Measurements from ENCODE around the gene HMGXB4. TPM values are rescaled to one million over a fixed set of nuclear protein-coding genes. Genes with fewer than 3 reads are reported as not detected.

HMGXB4 gene
- total and polyA plus RNA-seq, 2 of the 13 experiments (the other 11 are each of a cell fraction or from before 2014, with no cell fraction given), result 13.9 to 16.3 TPM

DNA sequence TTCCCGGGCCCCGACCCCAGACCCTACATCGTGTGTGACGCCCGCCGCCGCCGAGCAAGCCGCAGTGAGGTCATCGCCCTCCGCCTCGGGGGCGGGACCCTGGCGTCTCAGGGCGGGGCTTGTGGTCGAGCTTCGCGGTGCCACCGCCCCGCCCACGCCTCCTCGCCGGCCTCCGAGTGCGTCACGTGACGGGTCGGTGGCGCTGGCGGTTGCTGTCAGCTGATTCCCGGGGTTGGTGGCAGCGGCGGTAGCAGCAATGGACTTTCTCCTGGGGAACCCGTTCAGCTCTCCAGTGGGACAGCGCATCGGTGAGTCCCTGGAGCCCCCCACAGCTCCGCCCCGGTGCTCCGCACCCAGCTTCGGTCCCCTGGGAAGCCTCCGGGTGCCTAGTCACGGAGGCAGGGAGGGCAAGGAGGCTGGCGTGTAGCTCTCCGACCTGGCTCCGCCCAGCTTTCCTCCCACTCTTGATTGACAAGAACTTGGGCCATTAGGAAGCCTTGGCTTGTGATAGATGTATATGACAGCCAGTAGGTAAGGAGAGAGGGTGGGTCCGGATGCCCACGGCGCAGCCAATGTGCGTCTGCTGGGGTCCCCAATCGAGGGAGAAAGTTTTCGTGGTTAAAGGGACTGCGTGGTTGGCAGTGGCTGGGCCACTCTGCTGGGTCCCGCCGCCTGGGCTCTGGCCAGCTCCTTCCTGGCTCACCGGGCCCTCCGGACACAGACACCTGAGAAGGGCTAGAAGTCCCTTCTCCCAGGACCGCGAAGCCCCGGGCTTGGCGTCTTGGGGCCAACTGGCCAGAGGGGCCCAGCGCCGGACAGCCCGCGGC is 42.6 kb downstream of the HMGXB4 start, which contains the start of gene TOM1 (continued):
- peak; percentile 94 for TF ChIP-seq ZNF430 (CRISPR knock-in tag; IDR thresholded peaks at IDR 0.05)
- no peak for TF ChIP-seq SMARCC2 (IDR thresholded peaks at IDR 0.05)
- TF ChIP-seq U2AF2 (IDR thresholded peaks at IDR 0.05; ENCODE audit: low read depth, low read length), result no peak
- TF ChIP-seq ZNF446 (CRISPR knock-in tag; IDR thresholded peaks at IDR 0.05), result peak; percentile 74; the same call in 1 of the 2 replicates
- TF ChIP-seq WIZ (CRISPR knock-in tag; IDR thresholded peaks at IDR 0.05), result no peak
- TF ChIP-seq ZNF652 (CRISPR knock-in tag; IDR thresholded peaks at IDR 0.05; ENCODE audit: borderline replicate concordance, low read depth), result 0 out of 2 replicates have a peak, but pooled peaks have one; percentile 35
- TF ChIP-seq NFKB2 (CRISPR knock-in tag; IDR thresholded peaks at IDR 0.05; ENCODE audit: borderline replicate concordance), result peak; percentile 68; the same call in 1 of the 2 replicates
- no peak for TF ChIP-seq ZKSCAN1 (IDR thresholded peaks at IDR 0.05; ENCODE audit: low read length)
- TF ChIP-seq KLF13 (CRISPR knock-in tag; IDR thresholded peaks at IDR 0.05), result no peak
- no peak for TF ChIP-seq ZNF557 (CRISPR knock-in tag; IDR thresholded peaks at IDR 0.05)
- no peak for TF ChIP-seq ZFP36 (IDR thresholded peaks at IDR 0.05; ENCODE audit: borderline replicate concordance, low read depth, low read length, partially characterized antibody)
- TF ChIP-seq, protein P1, sequence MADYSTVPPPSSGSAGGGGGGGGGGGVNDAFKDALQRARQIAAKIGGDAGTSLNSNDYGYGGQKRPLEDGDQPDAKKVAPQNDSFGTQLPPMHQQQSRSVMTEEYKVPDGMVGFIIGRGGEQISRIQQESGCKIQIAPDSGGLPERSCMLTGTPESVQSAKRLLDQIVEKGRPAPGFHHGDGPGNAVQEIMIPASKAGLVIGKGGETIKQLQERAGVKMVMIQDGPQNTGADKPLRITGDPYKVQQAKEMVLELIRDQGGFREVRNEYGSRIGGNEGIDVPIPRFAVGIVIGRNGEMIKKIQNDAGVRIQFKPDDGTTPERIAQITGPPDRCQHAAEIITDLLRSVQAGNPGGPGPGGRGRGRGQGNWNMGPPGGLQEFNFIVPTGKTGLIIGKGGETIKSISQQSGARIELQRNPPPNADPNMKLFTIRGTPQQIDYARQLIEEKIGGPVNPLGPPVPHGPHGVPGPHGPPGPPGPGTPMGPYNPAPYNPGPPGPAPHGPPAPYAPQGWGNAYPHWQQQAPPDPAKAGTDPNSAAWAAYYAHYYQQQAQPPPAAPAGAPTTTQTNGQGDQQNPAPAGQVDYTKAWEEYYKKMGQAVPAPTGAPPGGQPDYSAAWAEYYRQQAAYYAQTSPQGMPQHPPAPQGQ (CRISPR knock-in tag; IDR thresholded peaks at IDR 0.05; ENCODE audit: borderline replicate concordance), result no peak
- TF ChIP-seq RBM22 (optimal IDR thresholded peaks at IDR 0.05; ENCODE audit: low read length), result no peak
- no peak for TF ChIP-seq ZMYM2 (CRISPR knock-in tag; IDR thresholded peaks at IDR 0.05)
- TF ChIP-seq FOXA1 (IDR thresholded peaks at IDR 0.05), result no peak
- no peak; the same call in 1 of the 2 replicates for TF ChIP-seq FOXA1 (CRISPR knock-in tag; IDR thresholded peaks at IDR 0.05)
- peak; percentile 83 for TF ChIP-seq ZNF709 (CRISPR knock-in tag; IDR thresholded peaks at IDR 0.05)
- TF ChIP-seq ZNF775 (CRISPR knock-in tag; IDR thresholded peaks at IDR 0.05; ENCODE audit: borderline replicate concordance), result no peak; the same call in 1 of the 2 replicates
- TF ChIP-seq, protein P2, sequence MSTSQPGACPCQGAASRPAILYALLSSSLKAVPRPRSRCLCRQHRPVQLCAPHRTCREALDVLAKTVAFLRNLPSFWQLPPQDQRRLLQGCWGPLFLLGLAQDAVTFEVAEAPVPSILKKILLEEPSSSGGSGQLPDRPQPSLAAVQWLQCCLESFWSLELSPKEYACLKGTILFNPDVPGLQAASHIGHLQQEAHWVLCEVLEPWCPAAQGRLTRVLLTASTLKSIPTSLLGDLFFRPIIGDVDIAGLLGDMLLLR (CRISPR knock-in tag; IDR thresholded peaks at IDR 0.05), result peak; percentile 76
- TF ChIP-seq SPEN (CRISPR knock-in tag; IDR thresholded peaks at IDR 0.05; ENCODE audit: low read depth), result peak; percentile 59
- TF ChIP-seq ZNF543 (CRISPR knock-in tag; IDR thresholded peaks at IDR 0.05), result peak; percentile 77; the same call in 1 of the 2 replicates
- TF ChIP-seq ZNF383 (CRISPR knock-in tag; IDR thresholded peaks at IDR 0.05; ENCODE audit: borderline replicate concordance), result no peak; the same call in 1 of the 2 replicates
- no peak for TF ChIP-seq SETDB1 (CRISPR knock-in tag; IDR thresholded peaks at IDR 0.05; ENCODE audit: borderline replicate concordance)
- peak; percentile 37 for TF ChIP-seq HNRNPH1 (optimal IDR thresholded peaks at IDR 0.05; ENCODE audit: low read depth, low read length)
- peak; percentile 87 for TF ChIP-seq YEATS4 (CRISPR knock-in tag; IDR thresholded peaks at IDR 0.05; ENCODE audit: borderline replicate concordance)
- TF ChIP-seq, protein P3, sequence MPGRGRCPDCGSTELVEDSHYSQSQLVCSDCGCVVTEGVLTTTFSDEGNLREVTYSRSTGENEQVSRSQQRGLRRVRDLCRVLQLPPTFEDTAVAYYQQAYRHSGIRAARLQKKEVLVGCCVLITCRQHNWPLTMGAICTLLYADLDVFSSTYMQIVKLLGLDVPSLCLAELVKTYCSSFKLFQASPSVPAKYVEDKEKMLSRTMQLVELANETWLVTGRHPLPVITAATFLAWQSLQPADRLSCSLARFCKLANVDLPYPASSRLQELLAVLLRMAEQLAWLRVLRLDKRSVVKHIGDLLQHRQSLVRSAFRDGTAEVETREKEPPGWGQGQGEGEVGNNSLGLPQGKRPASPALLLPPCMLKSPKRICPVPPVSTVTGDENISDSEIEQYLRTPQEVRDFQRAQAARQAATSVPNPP (CRISPR knock-in tag; IDR thresholded peaks at IDR 0.05), result 0 out of 2 replicates have a peak, but pooled peaks have one; percentile 34
- TF ChIP-seq MYC (CRISPR knock-in tag; IDR thresholded peaks at IDR 0.05; ENCODE audit: borderline replicate concordance), result peak; percentile 81
- no peak for TF ChIP-seq SMAD1 (CRISPR knock-in tag; IDR thresholded peaks at IDR 0.05; ENCODE audit: borderline replicate concordance, low read depth)
- peak; percentile 59 for TF ChIP-seq HIVEP1 (CRISPR knock-in tag; IDR thresholded peaks at IDR 0.05)

Measured in HepG2 (cell line).